RWPE2 (cell line): ENCODE measurements around the gene PTPRO.

Source experiments
- ATAC-seq: fragments of 200-7000 bp; cut with Tn5 transposase; 3 replicates; pipeline ENCODE4 v1.9.1; 2021; ENCODE audit warnings: low read depth
- DNase-seq: peaks from one replicate; pipeline ENCODE4 v3.0.0-alpha.2; 2020; ENCODE audit warnings: low spot score
- H3K27ac ChIP-seq: fragments of 450-650 bp; 2 replicates; pipeline ENCODE4 v1.5.1; 2017; ENCODE audit warnings: mild to moderate bottlenecking; ENCODE audit not compliant: poor library complexity, severe bottlenecking
- H3K27me3 ChIP-seq: fragments of 250-450 bp; sonication (Bioruptor Pico); 2 replicates; pipeline ENCODE4 v1.5.1; 2021; ENCODE audit warnings: mild to moderate bottlenecking, moderate library complexity; ENCODE audit not compliant: insufficient read depth, poor library complexity, severe bottlenecking
- H3K36me3 ChIP-seq: fragments of 250-450 bp; sonication (Bioruptor Pico); 2 replicates; pipeline ENCODE4 v1.5.1; 2020; ENCODE audit warnings: low read depth, mild to moderate bottlenecking, moderate library complexity
- H3K4me1 ChIP-seq: fragments of 250-450 bp; sonication (Bioruptor Pico); 2 replicates; pipeline ENCODE4 v1.5.1; 2021; ENCODE audit warnings: mild to moderate bottlenecking, moderate library complexity; ENCODE audit not compliant: insufficient read depth, poor library complexity, severe bottlenecking
- H3K4me3 ChIP-seq: fragments of 250-450 bp; sonication (Bioruptor Pico); 2 replicates; pipeline ENCODE4 v1.5.1; 2021; ENCODE audit warnings: mild to moderate bottlenecking, moderate library complexity; ENCODE audit not compliant: severe bottlenecking
- H3K9me3 ChIP-seq: fragments of 250-450 bp; sonication (Bioruptor Pico); 2 replicates; pipeline ENCODE4 v1.5.1; 2021; ENCODE audit warnings: mild to moderate bottlenecking, moderate library complexity; ENCODE audit not compliant: severe bottlenecking
- TF ChIP-seq, protein P1 (sequence below): fragments of 450-650 bp; IDR thresholded peaks from one replicate; pipeline ENCODE4 v1.5.1; 2017; ENCODE audit warnings: mild to moderate bottlenecking, moderate library complexity; ENCODE audit not compliant: poor library complexity, severe bottlenecking

PTPRO gene

DNA sequence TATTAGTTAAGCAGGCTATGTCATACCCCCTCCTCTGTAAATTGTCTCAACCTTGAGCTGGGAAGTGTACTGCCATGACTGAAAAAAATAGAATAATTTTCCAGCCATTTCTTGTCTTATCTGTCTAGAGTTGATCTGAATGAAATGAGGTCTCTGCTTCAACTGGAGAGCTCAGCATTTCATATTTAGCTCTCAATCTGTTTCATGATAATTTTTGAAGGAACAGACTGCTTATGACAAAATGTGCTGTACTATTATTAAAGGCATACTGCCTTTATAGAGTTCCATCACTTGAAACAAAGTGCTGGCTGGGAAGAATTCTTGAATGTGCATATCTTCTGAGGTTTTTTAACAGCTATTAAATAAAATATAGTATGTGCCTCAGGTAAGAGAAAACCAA, 19.1 kb downstream of the PTPRO start:
- no peak overlapping the region for H3K27ac ChIP-seq
- peaks cover 14% of the 10 kb centered on the region for H3K4me1 ChIP-seq
- TF ChIP-seq, protein P1, sequence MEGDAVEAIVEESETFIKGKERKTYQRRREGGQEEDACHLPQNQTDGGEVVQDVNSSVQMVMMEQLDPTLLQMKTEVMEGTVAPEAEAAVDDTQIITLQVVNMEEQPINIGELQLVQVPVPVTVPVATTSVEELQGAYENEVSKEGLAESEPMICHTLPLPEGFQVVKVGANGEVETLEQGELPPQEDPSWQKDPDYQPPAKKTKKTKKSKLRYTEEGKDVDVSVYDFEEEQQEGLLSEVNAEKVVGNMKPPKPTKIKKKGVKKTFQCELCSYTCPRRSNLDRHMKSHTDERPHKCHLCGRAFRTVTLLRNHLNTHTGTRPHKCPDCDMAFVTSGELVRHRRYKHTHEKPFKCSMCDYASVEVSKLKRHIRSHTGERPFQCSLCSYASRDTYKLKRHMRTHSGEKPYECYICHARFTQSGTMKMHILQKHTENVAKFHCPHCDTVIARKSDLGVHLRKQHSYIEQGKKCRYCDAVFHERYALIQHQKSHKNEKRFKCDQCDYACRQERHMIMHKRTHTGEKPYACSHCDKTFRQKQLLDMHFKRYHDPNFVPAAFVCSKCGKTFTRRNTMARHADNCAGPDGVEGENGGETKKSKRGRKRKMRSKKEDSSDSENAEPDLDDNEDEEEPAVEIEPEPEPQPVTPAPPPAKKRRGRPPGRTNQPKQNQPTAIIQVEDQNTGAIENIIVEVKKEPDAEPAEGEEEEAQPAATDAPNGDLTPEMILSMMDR: no peak
- H3K9me3 ChIP-seq: no peaks in the 10 kb centered on the region
- ATAC-seq (no peak), DNase-seq (no peak)
- H3K27me3 ChIP-seq: no peaks in the 10 kb centered on the region
- no peak overlapping the region for H3K4me3 ChIP-seq
- no peaks in the 10 kb centered on the region for H3K36me3 ChIP-seq

DNA sequence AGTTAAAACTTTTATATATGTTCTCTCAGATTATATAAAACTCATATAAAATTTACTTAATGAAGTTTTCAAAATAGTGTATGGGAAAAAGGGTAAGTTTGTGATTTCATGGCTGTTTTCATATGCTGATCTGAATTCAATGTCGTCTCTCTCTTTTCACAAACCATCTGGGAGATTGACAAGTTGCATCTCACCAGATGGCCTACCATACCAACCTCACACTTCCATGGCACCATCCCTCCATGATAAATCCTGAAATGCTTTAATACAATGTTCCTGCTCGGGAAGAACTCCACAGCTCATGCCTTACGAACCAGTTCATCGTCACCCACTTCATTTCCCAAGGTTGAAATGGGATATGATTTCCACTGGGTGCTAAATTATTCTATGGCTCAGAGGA, 22.3 kb downstream of the PTPRO start:
- ATAC-seq: no peak
- H3K4me3 ChIP-seq: no peak overlapping the region
- H3K9me3 ChIP-seq: no peaks in the 10 kb centered on the region
- H3K27me3 ChIP-seq: no peaks in the 10 kb centered on the region
- TF ChIP-seq, protein P1: no peak
- H3K27ac ChIP-seq: no peak overlapping the region
- H3K36me3 ChIP-seq: no peaks in the 10 kb centered on the region
- no peak for DNase-seq
- H3K4me1 ChIP-seq: no peaks in the 10 kb centered on the region

DNA sequence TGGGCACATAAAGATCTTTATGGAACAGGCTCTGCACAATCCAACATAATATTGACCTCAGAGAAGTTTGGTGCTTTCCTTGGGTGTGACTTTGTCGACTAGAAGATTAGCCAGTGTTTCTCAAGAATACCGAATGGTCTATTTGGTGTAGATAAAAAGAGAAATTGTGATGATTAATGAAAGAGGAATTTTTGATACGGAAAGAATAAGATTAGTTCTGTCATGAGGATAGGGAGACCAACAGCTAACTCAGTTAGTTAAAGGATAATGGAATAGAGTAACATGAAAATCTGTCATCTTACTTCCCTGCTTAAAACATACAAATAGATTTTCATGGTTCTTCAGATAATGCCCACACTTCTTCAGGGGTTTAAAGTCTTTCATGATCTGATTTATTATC, 24.2 kb downstream of the PTPRO start:
- DNase-seq: no peak
- Histone ChIP-seq H3K27ac (no peak overlapping the region), H3K36me3 (no peaks in the 10 kb centered on the region), H3K4me1 (no peaks in the 10 kb centered on the region), H3K9me3 (no peaks in the 10 kb centered on the region), H3K27me3 (no peaks in the 10 kb centered on the region), H3K4me3 (no peak overlapping the region)
- ATAC-seq: no peak
- TF ChIP-seq, protein P1: no peak

DNA sequence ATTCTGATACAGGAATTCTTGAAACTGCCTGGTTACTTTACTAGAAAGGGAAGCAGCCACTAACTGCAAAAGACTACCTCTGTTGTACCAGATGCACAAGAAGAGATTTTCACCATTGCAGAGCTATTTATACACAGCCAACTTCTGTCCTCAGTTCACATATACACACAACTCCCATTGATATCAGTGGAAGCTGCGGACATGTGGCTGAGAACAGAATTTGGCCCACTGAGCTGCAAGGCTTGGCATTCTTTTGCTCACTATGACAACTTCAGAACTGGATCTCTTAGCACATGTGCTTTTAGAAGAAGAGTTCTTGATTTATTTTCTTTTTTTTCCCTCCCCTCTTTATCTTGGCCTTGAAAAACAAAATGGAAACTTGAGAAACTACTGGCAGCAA, 28.3 kb downstream of the PTPRO start:
- H3K4me1 ChIP-seq: no peaks in the 10 kb centered on the region
- H3K27ac ChIP-seq: no peak overlapping the region
- no peak overlapping the region for H3K4me3 ChIP-seq
- H3K36me3 ChIP-seq: no peaks in the 10 kb centered on the region
- DNase-seq: no peak
- H3K9me3 ChIP-seq: no peaks in the 10 kb centered on the region
- no peaks in the 10 kb centered on the region for H3K27me3 ChIP-seq
- TF ChIP-seq, protein P1: no peak
- no peak for ATAC-seq

DNA sequence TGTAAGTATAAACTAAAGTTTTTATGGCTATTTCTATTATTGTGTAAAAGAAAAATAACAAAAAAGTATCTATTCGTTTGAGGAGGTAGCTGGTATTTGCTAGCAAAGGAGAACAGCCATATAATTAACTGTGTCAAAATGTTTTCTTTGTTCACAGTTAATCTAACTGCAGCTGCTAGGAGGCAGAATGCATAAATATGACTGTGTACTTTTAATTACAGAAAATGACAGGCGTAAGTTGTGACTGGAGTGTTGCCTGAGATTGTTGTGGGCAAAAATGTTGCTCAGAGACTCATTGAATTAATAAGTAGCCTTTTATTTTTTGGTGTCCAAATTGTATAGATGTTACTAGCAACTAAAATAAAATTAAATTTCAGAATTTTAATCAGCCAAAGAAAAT, 33.5 kb downstream of the PTPRO start:
- H3K36me3 ChIP-seq: no peaks in the 10 kb centered on the region
- H3K4me1 ChIP-seq: no peaks in the 10 kb centered on the region
- DNase-seq (no peak), ATAC-seq (no peak)
- H3K4me3 ChIP-seq: no peak overlapping the region
- H3K9me3 ChIP-seq: no peaks in the 10 kb centered on the region
- TF ChIP-seq, protein P1: no peak
- no peak overlapping the region for H3K27ac ChIP-seq
- H3K27me3 ChIP-seq: no peaks in the 10 kb centered on the region
